GM18499 (cell line): ENCODE measurements around the gene CCZ1B.
"Not testable (repeated sequence)": the region's sequence is repeated elsewhere in the genome, so short reads cannot be mapped to it uniquely, and the experiment has no call there.

Experiments used
- ATAC-seq: cut with Tn5 transposase; IDR thresholded peaks from one replicate; pipeline ENCODE4 v1.9.1; 2021; ENCODE audit warnings: moderate number of reproducible peaks; ENCODE audit not compliant: insufficient read depth, unreplicated experiment

CCZ1B gene

GRCh38 chr7:6833636-6834035, 7.6 kb upstream of the CCZ1B start:
- no peak for ATAC-seq

GRCh38 chr7:6831018-6831725, 5.1 kb upstream of the CCZ1B start:
- ATAC-seq, result no peak

GRCh38 chr7:6830026-6830425, 4.0 kb upstream of the CCZ1B start:
- not testable (repeated sequence) for ATAC-seq

- ATAC-seq, result not testable (repeated sequence)
These were observed 3.5 kb upstream of the CCZ1B start for GRCh38 chr7:6829616-6830015.

- ATAC-seq, result not testable (repeated sequence)
These were observed 1.1 kb upstream of the CCZ1B start for GRCh38 chr7:6827180-6827579.

- ATAC-seq, result peak; percentile 24
These were observed 594 bp downstream of the CCZ1B start for GRCh38 chr7:6825236-6826125.

- ATAC-seq, result not testable (repeated sequence)
These were observed 4.5 kb downstream of the CCZ1B start for GRCh38 chr7:6821622-6822021.

- not testable (repeated sequence) for ATAC-seq
These were observed 10.6 kb downstream of the CCZ1B start for GRCh38 chr7:6815470-6815869.

- ATAC-seq, result not testable (repeated sequence)
These were observed 13.1 kb downstream of the CCZ1B start for GRCh38 chr7:6813011-6813410.

GRCh38 chr7:6807959-6808358, 18.1 kb downstream of the CCZ1B start:
- not testable (repeated sequence) for ATAC-seq

GRCh38 chr7:6807393-6807918, 18.6 kb downstream of the CCZ1B start:
- ATAC-seq, result not testable (repeated sequence)

- ATAC-seq, result not testable (repeated sequence)
These were observed 25.7 kb downstream of the CCZ1B start for GRCh38 chr7:6800331-6800730.

- ATAC-seq, result not testable (repeated sequence)
These were observed 26.2 kb downstream of the CCZ1B start for GRCh38 chr7:6799887-6800286.

- not testable (repeated sequence) for ATAC-seq
These were observed 28.0 kb downstream of the CCZ1B start for GRCh38 chr7:6798047-6798446.

- not testable (repeated sequence) for ATAC-seq
These were observed 28.9 kb downstream of the CCZ1B start for GRCh38 chr7:6797218-6797617.

GRCh38 chr7:6794276-6794675, 31.8 kb downstream of the CCZ1B start:
- ATAC-seq, result not testable (repeated sequence)

- ATAC-seq, result not testable (repeated sequence)
These were observed 33.8 kb downstream of the CCZ1B start for GRCh38 chr7:6792113-6792872.

GRCh38 chr7:6789353-6789752, 36.7 kb downstream of the CCZ1B start:
- ATAC-seq, result not testable (repeated sequence)

- not testable (repeated sequence) for ATAC-seq
These were observed 44.5 kb downstream of the CCZ1B start for GRCh38 chr7:6781581-6781980.

GRCh38 chr7:6761186-6761585, 64.9 kb downstream of the CCZ1B start:
- ATAC-seq, result not testable (repeated sequence)
